Measurements from ENCODE around the gene ARHGAP36. TPM values are rescaled to one million over a fixed set of nuclear protein-coding genes. Genes with fewer than 3 reads are reported as not detected.

Gene ARHGAP36
- total and polyA plus RNA-seq, 9 of the 15 experiments (the other 6 are each of a cell fraction or from before 2014, with no cell fraction given) = not detected

DNA sequence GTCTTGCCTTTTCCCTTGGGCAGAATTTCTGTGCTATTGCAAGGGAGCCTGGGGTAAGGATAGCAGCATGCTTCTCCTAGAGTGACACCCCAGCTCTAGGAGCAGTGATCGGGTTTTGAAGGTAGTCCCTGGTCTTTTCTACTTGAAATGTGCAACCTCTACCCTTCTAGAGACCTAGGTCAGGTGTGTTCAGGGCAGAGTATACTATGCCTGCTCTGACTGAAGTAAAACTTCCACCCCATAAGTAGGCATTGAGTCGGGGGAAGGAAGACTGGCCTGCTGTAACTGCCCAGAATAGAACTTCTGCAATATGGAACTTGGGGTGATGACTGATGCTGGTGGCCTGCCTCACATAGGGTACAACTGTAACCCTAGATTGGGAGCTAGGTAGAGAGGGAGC, 80.9 kb downstream of the ARHGAP36 start:
- Histone ChIP-seq H3K4me2 (ENCODE audit: insufficient read depth, low read length) (no peak overlapping the region), H3K4me1 (replicated peaks in 1 of 2; ENCODE audit: control insufficient read depth in 2 of 2, insufficient read depth in 2 of 2, low read length in 2 of 2) (no peaks in the 10 kb centered on the region), H3K9me1 (ENCODE audit: control insufficient read depth, insufficient read depth, low read length) (no peaks in the 10 kb centered on the region), H3K9ac (ENCODE audit: insufficient read depth in 1 of 2, low read depth in 2 of 2, low read length in 2 of 2) (no peak overlapping the region), H3K4me3 (no peak overlapping the region), H3K9me3 (replicated peaks; ENCODE audit: control insufficient read depth, insufficient read depth, low read depth, low read length) (no peaks in the 10 kb centered on the region), H3K27ac (ENCODE audit: extremely low read depth, low read depth, low read length) (no peak overlapping the region), H3K79me2 (ENCODE audit: control insufficient read depth, insufficient read depth, low read length) (no peaks in the 10 kb centered on the region), H3K36me3 (ENCODE audit: control insufficient read depth, insufficient read depth, low read length) (no peaks in the 10 kb centered on the region), H3K27me3 (ENCODE audit: control insufficient read depth in 2 of 2, insufficient read depth in 2 of 2, low read length in 2 of 2) (no peaks in the 10 kb centered on the region), H2AFZ (ENCODE audit: low read depth, low read length) (no peak overlapping the region), H4K20me1 (replicated peaks; ENCODE audit: control insufficient read depth, insufficient read depth, low read length) (no peaks in the 10 kb centered on the region)
- FAIRE-seq = no peak
- no peak for ATAC-seq
- POLR2A ChIA-PET = no interaction called here
- CTCF ChIA-PET (ENCODE audit: low intra/inter-chr PET ratio) = no interaction called here
- in situ Hi-C loops (cut with MboI) (no loop called here), intact Hi-C loops (cut with micrococcal nuclease) (no loop called here)
- DNase-seq (ENCODE audit: extremely low read depth in 1 of 4, low spot score in 3 of 4) = no peak
- no TSS peak for BruUV-seq (replicated peaks)
- WGBS (ENCODE audit: insufficient coverage, low coverage, missing lambda C conversion rate) = 0% methylated on average over 2 of the region's 2 CpGs
- TF ChIP-seq TRIM24 (IDR thresholded peaks at IDR 0.05) = no peak

Other genes with a start within 250 kb of the ARHGAP36 start
- 10.3 and 14.5 TPM in 2 replicates for gene ENOX2, start 155.1 kb upstream of the ARHGAP36 start, total RNA-seq (2014; rRNA removed)
- 15.6 and 17.1 TPM in 2 replicates for gene ENOX2, start 155.1 kb upstream of the ARHGAP36 start, total RNA-seq (2014; rRNA removed; fragmentation: Illumina TruSeq; extraction: Trizol)
- gene ENOX2, start 155.1 kb upstream of the ARHGAP36 start, total RNA-seq (2015; rRNA removed; fragmentation: Illumina TruSeq; extraction: Trizol) = 13.3 and 13.8 TPM in 2 replicates
- 16.7 and 17.5 TPM in 2 replicates for gene ENOX2, start 155.1 kb upstream of the ARHGAP36 start, total RNA-seq (2021)
- gene ENOX2, start 155.1 kb upstream of the ARHGAP36 start, polyA plus RNA-seq (2011; rRNA removed) = 18.0 and 24.0 TPM in 2 replicates
- 16.5 and 18.3 TPM in 2 replicates for gene ENOX2, start 155.1 kb upstream of the ARHGAP36 start, polyA plus RNA-seq (2014; fragmentation: Illumina TruSeq; extraction: Trizol)
- 1 to 10 TPM; 8.4 TPM for gene ENOX2, start 155.1 kb upstream of the ARHGAP36 start, polyA plus RNA-seq (2014; fragmentation: Nextera tagmentation; extraction: Ambion mirVana)
- gene ENOX2, start 155.1 kb upstream of the ARHGAP36 start, polyA plus RNA-seq (2014; rRNA removed) = 6.1 and 8.3 TPM in 2 replicates
- 0.86 and 1.5 TPM in 2 replicates for gene IGSF1, start 231.0 kb downstream of the ARHGAP36 start, total RNA-seq (2014; rRNA removed)
- gene IGSF1, start 231.0 kb downstream of the ARHGAP36 start, total RNA-seq (2014; rRNA removed; fragmentation: Illumina TruSeq; extraction: Trizol) = 0.87 and 1.1 TPM in 2 replicates
- 0.68 and 0.98 TPM in 2 replicates for gene IGSF1, start 231.0 kb downstream of the ARHGAP36 start, total RNA-seq (2015; rRNA removed; fragmentation: Illumina TruSeq; extraction: Trizol)
- gene IGSF1, start 231.0 kb downstream of the ARHGAP36 start, total RNA-seq (2021) = 1.0 and 1.1 TPM in 2 replicates
- gene IGSF1, start 231.0 kb downstream of the ARHGAP36 start, polyA plus RNA-seq (2011; rRNA removed) = 0.33 and 0.37 TPM in 2 replicates
- 1.3 and 1.5 TPM in 2 replicates for gene IGSF1, start 231.0 kb downstream of the ARHGAP36 start, polyA plus RNA-seq (2014; fragmentation: Illumina TruSeq; extraction: Trizol)
- gene IGSF1, start 231.0 kb downstream of the ARHGAP36 start, polyA plus RNA-seq (2014; fragmentation: Nextera tagmentation; extraction: Ambion mirVana) = 1 to 10 TPM in 1 of 2 experiments, under 1 TPM in 1; 0.68 to 1.3 TPM
- 0.96 and 1.0 TPM in 2 replicates for gene IGSF1, start 231.0 kb downstream of the ARHGAP36 start, polyA plus RNA-seq (2014; rRNA removed)

Measured in K562 (cell line).